ENCODE data around the gene TENM4. TPM values are rescaled to one million over a fixed set of nuclear protein-coding genes. Genes with fewer than 3 reads are reported as not detected.

The TENM4 gene
- polyA plus RNA-seq, 1 experiment = 5.5 TPM

- ChIA-PET POLR2A (interaction anchor here (0.9 to 1.0 kb wide), 2 partner anchors 70 to 94 kb away, joined by 3 read pairs; no protein-coding TSS in a partner anchor), CTCF (interaction anchor here (0.6 to 4.7 kb wide), 37 partner anchors 9 to 522 kb away, joined by 3 to 55 read pairs (median 4); no protein-coding TSS in a partner anchor)
- peak; percentile 54 for DNase-seq (ENCODE audit: low read depth, low spot score)
- no peaks in the 10 kb centered on the region for H3K27me3 ChIP-seq (ENCODE audit: control insufficient read depth, insufficient read depth, low read length)
- H3K27ac ChIP-seq (ENCODE audit: low read depth, low read length) = peak overlapping the region; percentile 39
- peak; percentile 81 for TF ChIP-seq CTCF (IDR thresholded peaks at IDR 0.05; ENCODE audit: low read depth, low read length)
- H3K4me3 ChIP-seq (ENCODE audit: low read depth, low read length) = no peak overlapping the region
- no peaks in the 10 kb centered on the region for H3K9me3 ChIP-seq (ENCODE audit: control insufficient read depth, insufficient read depth, low read length)
These were observed 725.1 kb downstream of the TENM4 start for GRCh38 chr11:78715639-78716311.

- TF ChIP-seq CTCF (IDR thresholded peaks at IDR 0.05; ENCODE audit: low read depth, low read length) = no peak
- Histone ChIP-seq H3K27ac (ENCODE audit: low read depth, low read length) (no peak overlapping the region), H3K27me3 (ENCODE audit: control insufficient read depth, insufficient read depth, low read length) (no peaks in the 10 kb centered on the region), H3K4me3 (ENCODE audit: low read depth, low read length) (no peak overlapping the region), H3K9me3 (ENCODE audit: control insufficient read depth, insufficient read depth, low read length) (no peaks in the 10 kb centered on the region)
- CTCF ChIA-PET = interaction anchor here (1.3 to 4.7 kb wide), 6 partner anchors 8 to 358 kb away, joined by 3 to 55 read pairs (median 19); no protein-coding TSS in a partner anchor
- DNase-seq (ENCODE audit: low read depth, low spot score) = no peak
- POLR2A ChIA-PET = no interaction called here
These were observed 726.3 kb downstream of the TENM4 start for GRCh38 chr11:78714539-78714938.

- Histone ChIP-seq H3K27ac (ENCODE audit: low read depth, low read length) (no peak overlapping the region), H3K4me3 (ENCODE audit: low read depth, low read length) (no peak overlapping the region), H3K27me3 (ENCODE audit: control insufficient read depth, insufficient read depth, low read length) (no peaks in the 10 kb centered on the region), H3K9me3 (ENCODE audit: control insufficient read depth, insufficient read depth, low read length) (no peaks in the 10 kb centered on the region)
- TF ChIP-seq CTCF (IDR thresholded peaks at IDR 0.05; ENCODE audit: low read depth, low read length) = no peak
- ChIA-PET POLR2A (no interaction called here), CTCF (no interaction called here)
- no peak for DNase-seq (ENCODE audit: low read depth, low spot score)
These were observed 729.1 kb downstream of the TENM4 start for GRCh38 chr11:78711735-78712134.

GRCh38 chr11:78710417-78710816, 730.4 kb downstream of the TENM4 start:
- H3K9me3 ChIP-seq (ENCODE audit: control insufficient read depth, insufficient read depth, low read length) = no peaks in the 10 kb centered on the region
- no peaks in the 10 kb centered on the region for H3K27me3 ChIP-seq (ENCODE audit: control insufficient read depth, insufficient read depth, low read length)
- CTCF ChIA-PET = no interaction called here
- POLR2A ChIA-PET = no interaction called here
- H3K27ac ChIP-seq (ENCODE audit: low read depth, low read length) = no peak overlapping the region
- DNase-seq (ENCODE audit: low read depth, low spot score) = no peak
- no peak overlapping the region for H3K4me3 ChIP-seq (ENCODE audit: low read depth, low read length)
- TF ChIP-seq CTCF (IDR thresholded peaks at IDR 0.05; ENCODE audit: low read depth, low read length) = no peak

GRCh38 chr11:78708388-78708787, 732.4 kb downstream of the TENM4 start:
- no peaks in the 10 kb centered on the region for H3K9me3 ChIP-seq (ENCODE audit: control insufficient read depth, insufficient read depth, low read length)
- no peak overlapping the region for H3K27ac ChIP-seq (ENCODE audit: low read depth, low read length)
- ChIA-PET CTCF (interaction anchor here (0.6 kb wide), 1 partner anchor 199 kb away, joined by 11 read pairs; no protein-coding TSS in a partner anchor), POLR2A (interaction anchor here (0.8 kb wide), 1 partner anchor 732 kb away, joined by 4 read pairs; no protein-coding TSS in a partner anchor)
- no peak overlapping the region for H3K4me3 ChIP-seq (ENCODE audit: low read depth, low read length)
- H3K27me3 ChIP-seq (ENCODE audit: control insufficient read depth, insufficient read depth, low read length) = no peaks in the 10 kb centered on the region
- no peak for DNase-seq (ENCODE audit: low read depth, low spot score)
- no peak for TF ChIP-seq CTCF (IDR thresholded peaks at IDR 0.05; ENCODE audit: low read depth, low read length)
